Stomach smooth muscle (tissue), 2 donors: ENCODE data around the gene CRYBG3.

Experiments
- H3K27ac ChIP-seq: one replicate; pipeline ENCODE4 v1.7.0; 2013; ENCODE audit warnings: mild to moderate bottlenecking, low read length, inconsistent platforms
- H3K27me3 ChIP-seq, 2 donors: one replicate each; pipeline ENCODE4 v1.7.0; 2013; ENCODE audit warnings: low read length in 2 of 2; ENCODE audit not compliant: insufficient read depth in 2 of 2, control insufficient read depth in 1 of 2
- H3K36me3 ChIP-seq, 2 donors: one replicate each; pipeline ENCODE4 v1.7.0; 2013; ENCODE audit warnings: low read length in 2 of 2; ENCODE audit not compliant: control insufficient read depth in 2 of 2, insufficient read depth in 2 of 2
- H3K4me1 ChIP-seq: one replicate; pipeline ENCODE4 v1.7.0; 2013; ENCODE audit warnings: low read length; ENCODE audit not compliant: control insufficient read depth, insufficient read depth
- H3K4me3 ChIP-seq, 2 donors: one replicate each; pipeline ENCODE4 v1.7.0; 2013; ENCODE audit warnings: low read length in 2 of 2
- H3K9ac ChIP-seq, 2 donors: one replicate each; pipeline ENCODE4 v1.7.0; 2013; ENCODE audit warnings: low read length in 2 of 2, mild to moderate bottlenecking in 1 of 2
- H3K9me3 ChIP-seq, 2 donors: one replicate each; pipeline ENCODE4 v1.7.0; 2013; ENCODE audit warnings: low read length in 2 of 2; ENCODE audit not compliant: control insufficient read depth in 2 of 2
- donor health status: healthy.
- donor health status: Pancreatic carcinoma.

The CRYBG3 gene

DNA sequence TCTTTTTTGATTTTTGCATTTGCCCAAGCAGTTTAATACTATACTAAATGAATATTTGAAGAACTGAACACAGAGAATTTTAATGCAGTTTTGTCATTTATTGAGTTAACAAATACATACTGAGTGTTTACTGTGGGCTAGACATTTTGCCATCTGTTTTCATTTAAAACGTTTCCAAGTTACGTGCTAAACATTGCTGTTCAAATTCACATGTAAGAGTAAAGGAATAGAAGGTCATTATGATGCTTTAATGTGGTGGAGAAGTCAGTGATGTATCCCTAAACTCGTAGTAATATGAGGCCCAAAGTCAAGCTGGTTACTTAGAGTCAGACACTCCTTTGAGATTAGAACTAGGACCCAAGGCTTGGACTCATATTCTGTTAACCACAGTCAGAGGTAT is 49.4 kb downstream of the CRYBG3 start:
- Histone ChIP-seq H3K9ac (no peak overlapping the region), H3K36me3 (peaks cover 0 to 2% of the 10 kb centered on the region in 2 donors), H3K27ac (no peak overlapping the region), H3K4me1 (no peaks in the 10 kb centered on the region), H3K27me3 (no peaks in the 10 kb centered on the region), H3K4me3 (no peak overlapping the region), H3K9me3 (no peaks in the 10 kb centered on the region)

DNA sequence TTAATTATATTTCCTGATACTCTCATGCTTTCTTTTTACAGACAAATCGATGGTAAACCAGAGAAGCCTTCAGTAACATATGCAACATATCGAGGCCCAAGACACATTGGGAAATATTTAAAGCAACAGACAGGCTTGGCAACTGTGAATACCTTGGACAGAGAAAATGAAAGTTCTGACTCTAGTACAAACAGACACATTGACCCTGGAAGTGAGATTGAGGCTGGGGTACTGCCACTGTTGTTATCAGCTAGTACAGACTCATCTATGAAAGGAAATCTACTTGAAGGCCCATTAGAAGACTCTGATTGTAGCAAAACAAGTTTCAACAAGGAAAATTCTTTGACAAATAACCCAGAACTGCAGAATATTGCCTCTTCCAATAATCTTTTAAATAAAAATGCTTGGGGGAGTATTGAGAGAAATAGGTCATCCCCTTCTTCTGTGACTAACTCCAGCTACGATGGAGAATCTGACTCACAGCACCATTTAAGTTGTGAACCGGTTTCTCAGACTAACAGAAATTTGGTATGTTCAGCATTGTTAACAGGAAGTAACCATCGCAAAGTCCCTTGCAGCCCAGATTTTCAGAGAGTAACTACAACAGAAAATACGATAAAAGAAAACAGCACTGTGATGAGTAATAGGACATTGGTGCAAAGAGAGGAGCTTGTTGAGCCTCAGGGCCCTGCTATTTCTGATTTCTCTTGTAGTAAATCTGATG is 50.2 kb downstream of the CRYBG3 start:
- Histone ChIP-seq H3K4me3 (no peak overlapping the region), H3K4me1 (no peaks in the 10 kb centered on the region), H3K27me3 (no peaks in the 10 kb centered on the region), H3K27ac (no peak overlapping the region), H3K36me3 (peaks cover 0 to 2% of the 10 kb centered on the region in 2 donors), H3K9me3 (no peaks in the 10 kb centered on the region), H3K9ac (no peak overlapping the region)

DNA sequence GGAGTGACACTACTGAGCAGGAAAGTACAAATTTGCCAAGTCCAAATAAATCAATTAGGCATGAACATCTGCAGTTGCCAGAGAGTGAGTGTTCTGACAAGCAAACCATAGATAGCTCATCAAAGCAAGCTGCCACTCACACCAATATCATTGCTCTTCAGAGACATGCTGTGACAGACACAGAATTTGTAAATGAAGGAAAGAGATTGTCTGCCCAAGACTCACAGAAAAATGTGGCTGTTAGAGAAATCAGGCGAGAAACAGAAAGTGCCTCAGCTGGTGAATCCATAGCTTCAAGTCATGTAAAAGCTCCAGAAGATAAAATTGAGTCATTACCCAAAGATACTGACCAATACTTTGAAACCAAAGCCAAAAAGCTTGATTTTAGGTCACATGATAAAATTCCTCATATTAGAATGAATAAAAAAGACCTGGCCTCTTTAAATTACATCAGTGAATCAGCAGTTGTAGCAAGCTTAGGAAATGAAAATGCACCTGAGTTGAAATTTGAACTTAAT is 50.8 kb downstream of the CRYBG3 start:
- H3K27me3 ChIP-seq: no peaks in the 10 kb centered on the region
- peaks cover 0 to 2% of the 10 kb centered on the region in 2 donors for H3K36me3 ChIP-seq
- no peak overlapping the region for H3K4me3 ChIP-seq
- no peaks in the 10 kb centered on the region for H3K4me1 ChIP-seq
- H3K27ac ChIP-seq: no peak overlapping the region
- no peaks in the 10 kb centered on the region for H3K9me3 ChIP-seq
- no peak overlapping the region for H3K9ac ChIP-seq

DNA sequence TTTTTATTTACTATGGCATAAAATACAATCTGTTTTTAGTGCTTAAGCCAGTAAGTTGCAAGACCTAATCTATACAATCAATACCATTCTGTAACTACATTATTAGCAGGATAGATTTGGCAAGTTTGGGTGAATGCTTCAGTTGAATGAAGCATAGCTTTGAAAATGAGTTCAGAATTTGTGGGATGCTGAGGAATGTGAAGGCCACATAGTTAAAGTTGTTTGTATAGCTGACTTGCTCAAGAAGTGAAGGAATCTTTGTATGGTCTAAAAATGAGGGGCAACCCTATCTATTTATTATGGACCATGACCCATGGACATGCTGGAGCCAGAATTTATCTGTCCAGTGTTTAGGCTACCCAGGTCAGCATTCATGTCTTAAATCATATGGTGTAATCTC is 58.5 kb downstream of the CRYBG3 start:
- H3K27me3 ChIP-seq: no peaks in the 10 kb centered on the region
- H3K9ac ChIP-seq: no peak overlapping the region
- peaks cover 2% of the 10 kb centered on the region in 2 donors for H3K36me3 ChIP-seq
- H3K4me1 ChIP-seq: no peaks in the 10 kb centered on the region
- H3K4me3 ChIP-seq: no peak overlapping the region
- H3K9me3 ChIP-seq: no peaks in the 10 kb centered on the region
- H3K27ac ChIP-seq: no peak overlapping the region

DNA sequence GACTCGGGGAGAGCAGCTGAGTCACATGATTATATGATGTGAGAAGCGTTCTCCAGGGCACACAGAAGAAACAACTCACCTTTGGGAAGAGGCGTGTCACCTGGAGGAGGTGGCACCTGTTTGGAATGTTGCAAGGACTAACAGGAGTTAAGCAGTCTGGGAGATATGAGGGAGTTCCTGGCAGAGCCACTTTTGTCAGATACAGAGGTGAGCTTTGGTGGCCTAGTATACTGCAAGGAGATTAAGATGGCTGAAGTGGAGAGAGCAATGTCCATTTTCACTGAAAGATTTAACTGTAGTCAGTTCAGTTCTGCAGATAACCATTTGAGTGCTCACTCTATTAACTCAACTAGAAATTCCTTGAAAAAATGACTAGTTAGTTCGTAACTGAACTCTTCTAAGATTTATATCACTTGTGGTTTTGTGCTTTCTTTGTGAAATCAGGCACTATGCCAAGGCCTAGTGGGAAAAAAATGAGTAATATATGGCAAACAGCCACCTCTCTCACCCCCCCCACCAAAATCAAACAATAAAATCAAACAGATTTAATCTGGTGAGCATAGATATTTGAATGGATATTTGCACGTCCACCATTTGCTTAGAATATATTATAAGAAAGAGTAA is 61.3 kb downstream of the CRYBG3 start:
- H3K27ac ChIP-seq: no peak overlapping the region
- H3K27me3 ChIP-seq: no peaks in the 10 kb centered on the region
- peaks cover 5 to 9% of the 10 kb centered on the region in 2 donors for H3K36me3 ChIP-seq

DNA sequence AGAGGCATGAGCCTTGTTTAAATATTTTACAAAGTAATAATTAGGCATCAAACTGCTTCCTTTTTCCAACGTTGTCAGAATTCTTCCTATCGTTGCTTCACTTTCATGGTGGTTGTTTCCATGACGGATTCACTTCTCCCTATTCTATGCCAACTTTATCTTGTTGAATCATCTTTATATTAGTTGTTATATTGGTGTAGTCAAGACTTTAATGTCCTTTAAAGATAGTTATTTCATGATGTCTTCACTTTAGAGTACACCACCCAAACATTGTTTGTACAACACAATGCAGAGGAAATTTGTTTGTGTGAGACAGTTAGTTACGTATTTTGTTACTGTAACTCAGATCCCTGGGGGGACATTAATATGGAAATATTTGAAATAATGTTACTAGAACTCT is 61.9 kb downstream of the CRYBG3 start:
- no peak overlapping the region for H3K27ac ChIP-seq
- no peaks in the 10 kb centered on the region for H3K4me1 ChIP-seq
- no peak overlapping the region for H3K4me3 ChIP-seq
- H3K27me3 ChIP-seq: no peaks in the 10 kb centered on the region
- no peak overlapping the region for H3K9ac ChIP-seq
- no peaks in the 10 kb centered on the region for H3K9me3 ChIP-seq
- H3K36me3 ChIP-seq: peaks cover 8 to 9% of the 10 kb centered on the region in 2 donors

More for the DNA sequence above, 61.3 kb downstream of the CRYBG3 start:
- no peaks in the 10 kb centered on the region for H3K9me3 ChIP-seq
- H3K9ac ChIP-seq: no peak overlapping the region
- no peak overlapping the region for H3K4me3 ChIP-seq
- no peaks in the 10 kb centered on the region for H3K4me1 ChIP-seq

DNA sequence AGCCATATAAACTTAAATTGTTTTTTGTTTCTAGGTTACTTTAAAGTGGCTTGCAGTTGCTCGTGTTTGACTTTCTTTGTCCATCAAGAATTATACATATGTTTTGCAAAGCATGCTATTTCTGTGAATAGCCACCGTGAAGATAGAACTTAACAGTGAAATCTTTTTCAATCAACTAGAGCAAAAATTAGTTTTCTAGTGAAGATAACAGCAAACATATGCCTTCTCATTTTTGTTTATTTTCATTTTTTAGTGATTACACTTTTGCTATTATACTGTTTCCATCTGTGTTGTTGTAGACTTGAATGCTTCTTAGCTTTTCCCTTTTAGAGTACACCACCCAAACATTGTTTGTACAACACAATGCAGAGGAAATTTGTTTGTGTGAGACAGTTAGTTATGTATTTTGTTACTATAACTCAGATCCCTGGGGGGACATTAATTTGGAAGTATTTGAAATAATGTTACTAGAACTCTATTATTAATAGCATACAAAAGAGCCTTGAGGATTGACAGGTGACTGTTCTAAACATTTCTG is 62.8 kb downstream of the CRYBG3 start:
- Histone ChIP-seq H3K4me3 (no peak overlapping the region), H3K36me3 (peaks cover 9 to 16% of the 10 kb centered on the region in 2 donors), H3K9me3 (no peaks in the 10 kb centered on the region), H3K4me1 (no peaks in the 10 kb centered on the region), H3K27me3 (no peaks in the 10 kb centered on the region), H3K27ac (no peak overlapping the region), H3K9ac (no peak overlapping the region)

DNA sequence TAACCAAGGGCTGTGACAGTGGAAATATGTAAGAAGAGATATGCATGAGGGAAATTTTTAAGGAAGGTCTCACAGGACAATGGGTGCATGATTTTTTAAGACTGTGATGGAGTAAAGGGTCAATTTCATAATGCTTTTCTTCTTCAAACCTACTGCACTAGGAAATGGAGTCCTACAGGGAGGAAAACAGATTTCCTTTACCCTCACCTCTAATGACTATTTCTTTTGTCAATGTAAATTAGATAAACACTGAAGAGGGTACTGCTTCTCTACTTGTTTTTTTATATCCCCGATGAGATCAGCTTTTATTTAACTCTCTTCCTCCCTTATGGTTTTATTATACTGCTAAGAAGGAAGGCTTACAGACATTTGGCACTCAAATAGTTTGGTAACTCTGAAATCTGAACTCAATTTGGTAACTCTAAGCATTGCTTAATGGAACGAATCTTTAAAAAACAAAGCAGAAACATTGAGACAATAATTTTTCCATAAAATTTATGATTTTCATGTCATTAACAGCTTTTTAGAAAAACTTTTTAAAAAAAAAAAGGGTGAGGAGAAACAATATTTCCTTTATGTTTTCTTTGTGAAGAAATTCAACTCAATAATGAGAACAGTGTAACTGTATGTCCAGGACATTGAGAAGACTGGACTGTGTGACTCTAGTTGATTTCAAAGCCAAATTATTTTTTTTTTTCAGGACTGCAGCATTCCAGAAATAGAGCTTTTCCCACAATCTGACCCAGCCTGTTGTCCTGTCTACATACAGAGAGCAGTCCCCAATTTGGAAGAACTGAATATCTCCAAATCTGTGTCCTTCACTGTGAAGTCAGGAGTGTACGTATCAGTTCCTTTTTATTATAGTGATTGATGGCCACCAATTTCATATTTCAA is 64.4 kb downstream of the CRYBG3 start:
- no peaks in the 10 kb centered on the region for H3K27me3 ChIP-seq
- H3K4me1 ChIP-seq: no peaks in the 10 kb centered on the region
- H3K9me3 ChIP-seq: no peaks in the 10 kb centered on the region
- H3K27ac ChIP-seq: no peak overlapping the region
- H3K36me3 ChIP-seq: peaks cover 9 to 20% of the 10 kb centered on the region in 2 donors
- no peak overlapping the region for H3K9ac ChIP-seq
- no peak overlapping the region for H3K4me3 ChIP-seq

DNA sequence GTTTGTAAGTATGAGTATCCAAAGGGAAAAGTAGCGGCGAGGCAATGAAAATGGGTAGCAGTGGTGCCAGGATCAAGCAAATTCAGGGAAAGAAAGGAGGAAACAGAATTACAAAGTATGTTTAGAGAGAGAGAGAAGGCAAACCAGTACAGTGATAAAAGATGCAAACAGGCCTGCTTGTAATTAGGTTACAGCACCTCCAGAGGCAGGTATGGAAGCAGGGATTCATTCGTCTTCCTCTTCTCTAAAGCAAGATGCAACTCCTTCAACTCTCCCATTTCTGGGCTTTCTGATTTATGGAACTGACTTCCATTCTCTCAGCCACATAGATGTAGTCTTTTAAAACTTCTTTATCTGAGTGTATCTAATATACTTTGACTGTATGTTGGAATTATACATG is 68.0 kb downstream of the CRYBG3 start:
- H3K4me3 ChIP-seq: no peak overlapping the region
- no peaks in the 10 kb centered on the region for H3K9me3 ChIP-seq
- H3K4me1 ChIP-seq: no peaks in the 10 kb centered on the region
- no peak overlapping the region for H3K9ac ChIP-seq
- no peak overlapping the region for H3K27ac ChIP-seq
- H3K27me3 ChIP-seq: no peaks in the 10 kb centered on the region
- peaks cover 11 to 18% of the 10 kb centered on the region in 2 donors for H3K36me3 ChIP-seq

DNA sequence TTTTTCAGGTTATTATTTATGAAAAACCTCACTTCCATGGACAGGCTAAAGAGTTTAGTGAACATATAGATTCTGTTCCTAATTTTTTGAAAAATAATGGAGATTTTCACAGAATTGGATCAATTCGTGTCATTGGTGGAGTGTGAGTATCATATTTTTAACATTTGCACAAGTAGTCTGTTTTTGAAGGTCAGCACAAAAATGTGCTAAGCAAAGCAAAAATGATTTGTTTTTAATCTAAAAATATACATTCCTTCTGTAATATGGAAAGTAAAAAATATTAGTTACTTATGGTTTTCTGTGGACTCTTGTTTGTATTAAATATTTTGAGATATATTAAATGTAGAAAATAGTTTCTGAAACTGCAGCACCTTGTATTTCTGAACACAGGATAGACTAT is 71.0 kb downstream of the CRYBG3 start:
- Histone ChIP-seq H3K27ac (no peak overlapping the region), H3K36me3 (peaks cover 8 to 12% of the 10 kb centered on the region in 2 donors), H3K27me3 (no peaks in the 10 kb centered on the region), H3K4me1 (no peaks in the 10 kb centered on the region), H3K9me3 (no peaks in the 10 kb centered on the region), H3K4me3 (no peak overlapping the region), H3K9ac (no peak overlapping the region)
